H9 (cell line): ENCODE data around the gene AATF. TPM values are rescaled to one million over a fixed set of nuclear protein-coding genes. Genes with fewer than 3 reads are reported as not detected.

Source experiments
- DNase-seq: peaks from one replicate; pipeline ENCODE4 v3.0.0-alpha.2; 2017
- H2AFZ ChIP-seq: one replicate; pipeline ENCODE4 v1.6.1; 2013; ENCODE audit warnings: mild to moderate bottlenecking, low read length, control low read depth, moderate library complexity
- H2AK5ac ChIP-seq: 2 replicates; pipeline ENCODE4 v1.6.1; 2013; ENCODE audit warnings: low read length, control low read depth, mixed read lengths; ENCODE audit not compliant: insufficient read length
- H2BK120ac ChIP-seq: one replicate; pipeline ENCODE4 v1.6.1; 2013; ENCODE audit warnings: low read depth, mild to moderate bottlenecking, low read length, control low read depth, inconsistent platforms; ENCODE audit not compliant: poor library complexity, severe bottlenecking
- H2BK12ac ChIP-seq: 2 replicates; pipeline ENCODE4 v1.6.1; 2013; ENCODE audit warnings: low read length, control low read depth, mixed read lengths, low read depth; ENCODE audit not compliant: insufficient read length
- H2BK15ac ChIP-seq: 2 replicates; pipeline ENCODE4 v1.6.1; 2013; ENCODE audit warnings: low read depth, low read length, control low read depth
- H2BK20ac ChIP-seq: one replicate; pipeline ENCODE4 v1.6.1; 2013; ENCODE audit warnings: low read depth, mild to moderate bottlenecking, low read length, control low read depth, inconsistent platforms; ENCODE audit not compliant: poor library complexity, severe bottlenecking
- H2BK5ac ChIP-seq: 2 replicates; pipeline ENCODE4 v1.6.1; 2013; ENCODE audit warnings: low read length, control low read depth, mixed read lengths; ENCODE audit not compliant: insufficient read length
- H3K14ac ChIP-seq: 2 replicates; pipeline ENCODE4 v1.6.1; 2013; ENCODE audit warnings: low read length, control low read depth; ENCODE audit not compliant: insufficient read depth
- H3K18ac ChIP-seq: 2 replicates; pipeline ENCODE4 v1.6.1; 2013; ENCODE audit warnings: low read depth, mild to moderate bottlenecking, mixed read lengths, low read length, control low read depth; ENCODE audit not compliant: insufficient read length
- H3K23ac ChIP-seq: 2 replicates; pipeline ENCODE4 v1.6.1; 2013; ENCODE audit warnings: low read length, control low read depth, mixed read lengths, low read depth; ENCODE audit not compliant: insufficient read length
- H3K23me2 ChIP-seq: 2 replicates; pipeline ENCODE4 v1.6.1; 2013; ENCODE audit warnings: low read depth, mild to moderate bottlenecking, mixed read lengths, low read length, control low read depth; ENCODE audit not compliant: insufficient read length, poor library complexity, severe bottlenecking
- H3K27ac ChIP-seq: 2 replicates; pipeline ENCODE4 v1.5.1; 2013; ENCODE audit warnings: low read length, control low read depth, mixed read lengths, low read depth; ENCODE audit not compliant: insufficient read length
- H3K27me3 ChIP-seq: 2 replicates; pipeline ENCODE4 v1.6.1; 2013; ENCODE audit warnings: low read length, control low read depth, inconsistent platforms; ENCODE audit not compliant: insufficient read depth
- H3K4ac ChIP-seq: 2 replicates; pipeline ENCODE4 v1.6.1; 2013; ENCODE audit warnings: low read depth, mild to moderate bottlenecking, control low read depth, inconsistent platforms, low read length, moderate library complexity
- H3K4me1 ChIP-seq: 2 replicates; pipeline ENCODE4 v1.6.1; 2013; ENCODE audit warnings: low read length, control low read depth, inconsistent platforms; ENCODE audit not compliant: insufficient read depth
- H3K4me2 ChIP-seq: 2 replicates; pipeline ENCODE4 v1.6.1; 2013; ENCODE audit warnings: low read length, control low read depth, mixed read lengths; ENCODE audit not compliant: insufficient read length, insufficient read depth
- H3K56ac ChIP-seq: 2 replicates; pipeline ENCODE4 v1.6.1; 2013; ENCODE audit warnings: low read depth, mild to moderate bottlenecking, mixed read lengths, low read length, control low read depth; ENCODE audit not compliant: insufficient read length
- H3K79me1 ChIP-seq: 2 replicates; pipeline ENCODE4 v1.6.1; 2013; ENCODE audit warnings: low read depth, mild to moderate bottlenecking, moderate library complexity, low read length, control low read depth, inconsistent platforms; ENCODE audit not compliant: insufficient read depth, poor library complexity, severe bottlenecking
- H3K79me2 ChIP-seq: 2 replicates; pipeline ENCODE4 v1.6.1; 2013; ENCODE audit warnings: low read length, control low read depth, inconsistent platforms; ENCODE audit not compliant: insufficient read depth
- H3K9ac ChIP-seq: 2 replicates; pipeline ENCODE4 v1.6.1; 2013; ENCODE audit warnings: low read length, control low read depth, mixed read lengths; ENCODE audit not compliant: insufficient read length; ENCODE audit errors: extremely low read depth
- H3K9me3 ChIP-seq: one replicate; pipeline ENCODE4 v1.6.1; 2013; ENCODE audit warnings: low read depth, low read length, inconsistent platforms; ENCODE audit not compliant: control insufficient read depth
- H3T11ph ChIP-seq: one replicate; pipeline ENCODE4 v1.6.1; 2013; ENCODE audit warnings: mild to moderate bottlenecking, low read length, control low read depth, inconsistent platforms
- H4K20me1 ChIP-seq: one replicate; pipeline ENCODE4 v1.6.1; 2013; ENCODE audit not compliant: control insufficient read depth, insufficient read length, insufficient read depth
- H4K5ac ChIP-seq: 2 replicates; pipeline ENCODE4 v1.6.1; 2013; ENCODE audit warnings: low read depth, mild to moderate bottlenecking, mixed read lengths, low read length, control low read depth; ENCODE audit not compliant: insufficient read length
- H4K8ac ChIP-seq: replicated peaks from 2 replicates; pipeline ENCODE4 v1.6.1; 2013; ENCODE audit warnings: low read length, control low read depth, mixed read lengths, low read depth; ENCODE audit not compliant: insufficient read length
- H4K91ac ChIP-seq: 2 replicates; pipeline ENCODE4 v1.6.1; 2013; ENCODE audit warnings: low read depth, mild to moderate bottlenecking, moderate library complexity, mixed read lengths, low read length, control low read depth; ENCODE audit not compliant: insufficient read length
- H3K27ac Mint-ChIP-seq, 3 experiments: 2 replicates in 2 of 3; 3 replicates in 1 of 3; pipeline ENCODE4 v1.8.0; 2020 to 2021; ENCODE audit warnings: mixed read lengths in 3 of 3, mild to moderate bottlenecking in 1 of 3, moderate library complexity in 1 of 3
- H3K27me3 Mint-ChIP-seq: 2 replicates; pipeline ENCODE4 v1.8.0; 2021; ENCODE audit warnings: low read depth, mild to moderate bottlenecking, moderate library complexity, mixed read lengths
- H3K36me3 Mint-ChIP-seq, 3 experiments: 2 replicates in 2 of 3; 3 replicates in 1 of 3; pipeline ENCODE4 v1.8.0; 2020 to 2021; ENCODE audit warnings: low read depth in 3 of 3, mixed read lengths in 3 of 3; ENCODE audit not compliant: insufficient read depth in 1 of 3
- H3K4me1 Mint-ChIP-seq, 2 experiments: 2 replicates each; pipeline ENCODE4 v1.8.0; 2020; ENCODE audit warnings: mixed read lengths in 2 of 2
- H3K4me3 Mint-ChIP-seq, 2 experiments: 2 replicates in 1 of 2; 3 replicates in 1 of 2; pipeline ENCODE4 v1.8.0; 2020 to 2021; ENCODE audit warnings: mild to moderate bottlenecking in 2 of 2, mixed read lengths in 2 of 2, moderate library complexity in 1 of 2
- H3K9me3 Mint-ChIP-seq, 2 experiments: 2 replicates in 1 of 2; 3 replicates in 1 of 2; pipeline ENCODE4 v1.8.0; 2020; ENCODE audit warnings: mild to moderate bottlenecking in 2 of 2, mixed read lengths in 2 of 2, moderate library complexity in 1 of 2
- CTCF ChIP-seq: fragments of 200-600 bp; sonication (generic); conservative IDR thresholded peaks from 3 replicates; pipeline ENCODE4 v1.8.0; 2021; ENCODE audit warnings: antibody characterized with exemption, mild to moderate bottlenecking
- total RNA-seq: library from RNA; stranded (reverse); gene quantifications from 2 replicates; pipeline ENCODE4 v1.2.1, GENCODE V29; 2021

The AATF gene
- total RNA-seq, 1 experiment from 2014 or later, result 69.6 TPM

GRCh38 chr17:37092701-37093100 lies 143.9 kb downstream of the AATF start:
- H4K20me1 ChIP-seq, result no peaks in the 10 kb centered on the region
- Mint-ChIP-seq H3K36me3 (peaks cover 35 to 71% (median 53%) of the 10 kb centered on the region in 3 experiments; a peak in 6 of 7 replicates), H3K4me3 (no peak overlapping the region), H3K4me1 (peaks cover 10 to 12% of the 10 kb centered on the region in 2 experiments), H3K27me3 (no peaks in the 10 kb centered on the region; the same call in 1 of the 2 replicates), H3K9me3 (no peaks in the 10 kb centered on the region), H3K27ac (no peak overlapping the region)
- no peak overlapping the region for H4K5ac ChIP-seq
- no peak overlapping the region for H3K56ac ChIP-seq
- H2BK20ac ChIP-seq, result no peak overlapping the region
- no peak overlapping the region for H3K14ac ChIP-seq
- no peak for TF ChIP-seq CTCF
- no peak overlapping the region for H2BK12ac ChIP-seq
- H2BK120ac ChIP-seq, result no peak overlapping the region
- H4K8ac ChIP-seq, result no peak overlapping the region
- DNase-seq, result no peak
- no peak overlapping the region for H2BK15ac ChIP-seq
- H3K4me2 ChIP-seq, result no peak overlapping the region
- H2AFZ ChIP-seq, result no peak overlapping the region
- no peaks in the 10 kb centered on the region for H3K9me3 ChIP-seq
- H3K27me3 ChIP-seq, result no peaks in the 10 kb centered on the region
- H3K23ac ChIP-seq, result no peak overlapping the region
- H3K23me2 ChIP-seq, result no peaks in the 10 kb centered on the region
- H3K79me2 ChIP-seq, result no peaks in the 10 kb centered on the region
- H3K18ac ChIP-seq, result no peak overlapping the region
- H3T11ph ChIP-seq, result no peak overlapping the region
- no peak overlapping the region for H3K9ac ChIP-seq
- no peak overlapping the region for H2BK5ac ChIP-seq
- H2AK5ac ChIP-seq, result no peak overlapping the region
- no peak overlapping the region for H3K27ac ChIP-seq
- no peaks in the 10 kb centered on the region for H3K4me1 ChIP-seq
- H3K4ac ChIP-seq, result no peak overlapping the region
- H3K79me1 ChIP-seq, result no peaks in the 10 kb centered on the region
- H4K91ac ChIP-seq, result no peak overlapping the region
